Activated CD4-positive, alpha-beta T cell treated with anti-CD3 and anti-CD28 coated beads, Interleukin-2, amount 50 U/mL, for 24 hours (primary cell): Measurements from ENCODE around the gene ARHGAP8.

ENCODE experiments used
- DNase-seq, 2 donors: peaks; one replicate each; pipeline ENCODE4 v3.0.0-alpha.2; 2020; ENCODE audit warnings: low read depth in 1 of 2, low spot score in 1 of 2

ARHGAP8 gene

DNA sequence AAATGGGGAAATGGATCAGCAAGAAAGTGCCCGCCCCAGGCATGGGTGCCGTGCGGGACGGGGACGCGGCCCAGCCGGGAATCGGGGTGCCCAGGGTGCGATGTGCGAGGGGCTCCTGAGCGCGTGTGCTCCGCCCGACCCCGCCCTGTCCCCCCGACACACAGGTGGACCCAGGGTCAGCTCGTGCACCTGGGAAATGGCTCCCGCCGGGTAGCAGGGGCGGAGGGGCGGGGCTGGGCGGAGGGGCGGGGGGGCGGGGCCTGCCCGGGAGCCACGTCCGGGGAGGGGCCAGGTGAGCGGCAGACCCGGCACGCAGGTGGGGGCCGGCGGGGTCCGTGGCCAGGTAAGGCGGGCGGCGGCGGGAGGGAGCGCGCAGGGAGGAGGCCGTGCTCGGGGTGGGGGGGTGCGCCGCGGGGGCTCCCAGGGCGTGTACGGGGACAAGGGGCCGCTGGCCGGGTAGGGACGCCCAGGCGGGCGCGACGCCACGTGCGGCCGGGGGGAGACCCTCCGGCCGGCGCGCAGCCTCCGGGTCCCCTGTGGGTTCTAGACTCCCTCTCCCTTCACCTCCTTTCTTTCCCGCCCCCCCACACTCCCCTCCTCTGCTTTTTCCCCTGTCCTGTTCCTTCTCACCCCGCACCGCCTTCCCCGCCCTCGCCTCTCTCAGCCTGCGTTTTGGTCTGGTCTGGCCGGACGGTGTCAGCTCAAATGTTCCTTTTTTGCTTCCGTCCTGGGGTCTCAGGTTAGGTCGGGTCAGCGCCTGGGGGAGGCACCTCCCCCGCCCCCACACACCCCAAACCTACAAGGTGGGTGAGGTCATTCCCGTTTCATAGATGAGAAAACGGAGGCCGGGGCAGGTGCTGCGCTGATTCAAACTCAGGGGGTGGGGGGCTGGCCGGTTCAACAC, at the start of gene ARHGAP8:
Gene ARHGAP8 (plus strand): TSS at position 291 of the 904 bp plus-strand sequence. CDS start 33,953 bp downstream, outside the sequence.
- DNase-seq = no peak

DNA sequence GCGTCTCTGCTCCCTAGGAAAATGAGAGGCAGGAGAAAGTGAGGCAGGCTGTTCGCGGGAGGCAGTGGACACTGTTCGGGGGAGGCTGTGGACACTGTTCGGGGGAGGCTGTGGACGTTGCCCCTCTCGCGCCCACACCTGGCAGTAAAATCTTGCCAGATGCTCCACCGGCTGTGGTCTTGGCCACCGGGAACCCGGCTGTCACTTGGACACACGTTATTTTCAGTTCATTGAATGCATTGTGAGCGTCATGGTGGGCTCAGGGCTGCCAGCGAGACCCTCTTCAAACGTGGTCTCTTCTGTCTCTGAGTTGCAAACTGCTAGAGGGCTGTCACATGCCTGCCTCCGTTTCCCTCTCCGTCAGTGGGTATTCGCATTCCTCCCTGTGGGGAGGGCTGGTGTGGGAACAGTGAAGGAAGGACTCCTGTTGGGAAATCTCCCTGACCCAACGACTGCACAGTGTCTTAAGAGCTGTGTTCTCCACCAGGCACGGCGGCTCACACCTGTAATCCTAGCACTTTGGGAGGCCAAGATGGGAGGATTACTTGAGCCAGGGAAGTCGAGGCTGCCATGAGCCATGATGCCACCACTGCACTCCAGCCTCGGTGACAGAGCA, 49.0 kb upstream of the ARHGAP8 start:
- DNase-seq = no peak

DNA sequence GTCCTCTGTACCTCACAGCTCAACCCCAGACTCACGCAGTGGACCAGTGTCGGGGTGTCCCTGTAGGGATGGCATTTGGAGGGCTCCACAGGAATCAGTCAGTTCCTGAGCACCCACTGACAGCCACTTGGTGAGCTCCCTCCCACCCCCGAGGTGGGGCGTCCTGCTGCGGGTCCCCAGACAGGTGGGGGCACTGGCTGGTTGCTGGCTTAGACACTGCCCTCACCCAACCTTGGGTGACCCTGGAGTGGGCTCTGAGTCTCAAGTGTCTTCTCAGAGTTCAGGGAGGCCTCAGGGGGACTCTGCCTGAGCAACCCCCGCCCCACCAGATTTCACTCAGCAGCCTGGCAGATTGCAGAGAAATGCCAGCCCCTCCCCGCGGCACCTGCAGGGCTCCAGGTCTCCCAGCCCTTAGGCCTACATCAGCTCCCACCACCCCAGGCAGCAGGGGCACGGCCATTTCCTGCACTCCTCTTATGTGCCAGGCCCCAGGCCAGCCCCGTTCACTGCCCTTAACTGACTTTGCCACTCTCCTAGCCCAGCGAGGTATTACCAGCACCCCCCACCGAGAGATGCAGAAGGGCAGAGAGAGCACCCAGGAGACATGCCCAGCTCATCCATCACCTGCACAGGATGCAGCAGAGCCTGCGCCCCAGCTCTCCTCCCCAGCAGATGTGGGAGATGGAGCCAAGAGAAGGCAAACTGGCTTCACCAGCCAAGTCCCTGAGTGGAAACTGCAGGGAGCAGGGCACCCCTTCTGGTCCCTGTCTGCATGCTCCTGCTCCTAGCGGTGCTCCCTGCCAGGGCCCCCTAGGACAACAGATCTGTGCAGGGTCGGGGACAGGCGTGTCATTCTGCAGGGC, 48.0 kb upstream of the ARHGAP8 start:
- no peak for DNase-seq

DNA sequence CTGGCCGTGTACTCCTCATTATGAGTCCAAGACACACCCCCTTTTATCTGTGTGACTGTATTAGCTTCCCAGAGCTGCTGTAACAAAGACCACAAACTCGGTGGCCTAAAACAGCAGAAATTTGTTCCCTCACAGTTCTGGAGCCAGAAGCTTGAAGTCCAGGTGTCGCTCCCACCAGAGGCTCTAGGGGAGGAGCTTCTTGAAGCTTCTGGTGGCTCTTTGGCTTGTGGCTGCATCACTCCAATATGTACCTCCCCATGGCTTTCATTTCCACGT, 47.4 kb upstream of the ARHGAP8 start:
- DNase-seq = no peak

DNA sequence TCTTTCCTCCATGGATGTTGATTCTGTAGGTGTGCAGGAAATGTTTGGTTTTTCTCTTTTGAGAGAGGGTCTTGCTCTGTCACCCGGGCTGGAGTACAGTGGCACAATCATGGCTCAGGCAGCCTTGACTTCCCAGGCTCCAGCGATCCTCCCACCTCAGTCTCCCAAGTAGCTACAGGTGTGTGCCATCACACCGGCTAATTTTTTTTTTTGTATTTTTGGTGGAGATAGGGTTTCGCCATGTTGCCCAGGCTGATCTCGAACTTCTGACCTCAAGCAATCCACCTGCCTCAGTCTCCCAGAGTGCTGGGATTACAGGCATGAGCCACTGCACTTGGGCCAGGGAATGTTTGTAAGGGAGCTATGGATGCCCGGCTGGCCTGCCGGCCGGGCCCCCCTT, 45.9 kb upstream of the ARHGAP8 start:
- DNase-seq = no peak

DNA sequence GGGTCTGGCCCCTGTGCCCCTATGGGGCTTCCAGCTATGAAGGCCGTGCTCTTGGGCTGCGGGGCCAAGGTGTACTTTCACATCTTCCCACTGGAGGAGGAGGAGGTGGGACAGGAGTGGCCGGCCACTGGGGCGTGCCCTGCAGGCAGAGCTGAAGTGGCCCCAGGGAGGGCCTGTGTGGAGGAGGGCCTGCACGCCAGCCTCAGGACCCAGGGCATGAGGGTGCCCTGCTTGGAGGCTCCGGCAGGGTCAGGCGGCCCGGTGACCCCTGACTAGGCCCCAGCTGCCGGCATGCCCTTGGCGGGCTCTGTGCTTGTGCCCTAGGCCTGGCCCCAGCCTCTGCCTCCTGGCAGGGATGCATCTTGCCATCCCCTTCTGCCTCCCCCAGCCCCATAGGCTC, 45.2 kb upstream of the ARHGAP8 start:
- DNase-seq = no peak

DNA sequence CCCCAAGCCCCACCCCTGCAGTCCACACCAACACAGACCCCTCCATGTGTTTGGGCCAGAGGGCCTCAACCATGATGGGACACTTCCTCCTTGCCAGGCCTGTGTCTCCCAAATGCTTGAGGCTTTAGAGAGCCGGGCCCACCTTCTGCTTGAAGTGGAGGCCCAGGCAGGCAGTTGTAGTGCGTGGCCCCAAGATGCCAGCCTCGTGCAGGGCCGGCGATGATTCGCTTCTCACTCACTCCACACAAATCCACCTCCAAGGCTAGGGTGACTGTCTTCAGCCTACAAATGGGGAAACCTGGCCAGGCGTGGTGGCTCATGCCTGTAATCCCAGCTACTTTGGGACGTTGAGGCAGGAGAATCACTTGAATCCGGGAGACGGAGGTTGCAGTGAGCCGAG, 44.6 kb upstream of the ARHGAP8 start:
- DNase-seq = no peak

DNA sequence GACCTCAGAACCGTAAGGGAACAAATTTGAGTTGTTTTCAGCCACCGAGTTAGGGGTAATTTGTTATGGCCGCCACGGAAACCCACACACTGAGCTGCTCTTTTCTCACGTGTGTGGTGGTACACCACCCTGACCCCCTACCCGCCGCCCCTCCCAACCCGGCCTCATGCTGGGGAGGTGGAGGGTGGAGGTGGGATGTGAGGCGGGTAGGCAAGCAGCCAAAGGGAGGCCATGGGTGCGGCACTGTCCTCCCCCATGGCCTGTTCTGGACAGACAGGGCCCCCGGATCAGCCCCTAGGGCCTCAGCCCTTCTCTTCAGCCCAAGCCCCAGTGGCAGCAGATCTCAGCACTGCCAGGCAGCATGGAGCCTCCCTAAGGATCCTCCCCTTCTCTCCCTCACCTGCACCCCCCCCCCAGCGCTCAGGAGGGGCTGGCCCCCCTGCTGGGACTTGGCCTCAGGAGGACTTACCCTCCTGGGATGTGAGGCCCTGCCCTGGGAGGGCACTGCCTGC, 42.4 kb upstream of the ARHGAP8 start:
- no peak for DNase-seq

DNA sequence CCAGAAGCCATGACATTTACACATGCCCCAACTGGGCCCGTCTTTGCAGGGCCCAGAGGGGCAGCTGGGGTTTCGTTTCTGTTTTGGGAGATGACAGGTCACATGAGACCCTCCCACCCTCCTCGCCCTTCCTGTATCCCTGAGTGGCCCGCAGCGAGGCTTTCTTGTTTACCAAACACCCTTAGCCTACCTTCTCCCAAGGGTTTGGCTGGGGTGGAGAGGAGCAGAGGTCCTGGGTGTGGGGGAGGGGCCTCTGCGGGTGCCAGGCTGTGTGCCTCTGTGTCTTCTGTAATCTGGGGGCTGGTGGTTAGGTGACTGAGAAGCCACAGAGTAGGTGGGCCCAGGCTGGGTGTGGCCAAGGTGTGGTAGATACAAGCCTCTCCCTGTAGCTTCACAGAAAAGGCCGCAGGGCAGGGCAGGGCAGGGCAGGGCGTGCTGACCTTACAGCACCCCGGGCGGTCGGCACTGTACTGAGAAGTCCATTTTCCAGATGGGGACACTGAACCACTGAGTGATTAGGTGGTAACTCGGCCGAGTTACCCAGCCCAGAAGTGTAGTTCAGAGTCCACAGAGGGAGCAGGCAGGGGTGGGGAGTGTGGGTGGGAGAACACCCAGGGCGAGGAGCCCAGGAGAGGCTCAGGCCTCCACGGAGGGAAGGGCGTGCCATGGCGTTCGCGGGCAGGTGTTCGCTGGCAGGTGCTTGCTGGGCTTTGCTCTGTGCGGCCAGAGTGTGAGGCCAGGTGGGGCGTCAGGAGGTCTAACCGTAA, 41.7 kb upstream of the ARHGAP8 start:
- no peak for DNase-seq

DNA sequence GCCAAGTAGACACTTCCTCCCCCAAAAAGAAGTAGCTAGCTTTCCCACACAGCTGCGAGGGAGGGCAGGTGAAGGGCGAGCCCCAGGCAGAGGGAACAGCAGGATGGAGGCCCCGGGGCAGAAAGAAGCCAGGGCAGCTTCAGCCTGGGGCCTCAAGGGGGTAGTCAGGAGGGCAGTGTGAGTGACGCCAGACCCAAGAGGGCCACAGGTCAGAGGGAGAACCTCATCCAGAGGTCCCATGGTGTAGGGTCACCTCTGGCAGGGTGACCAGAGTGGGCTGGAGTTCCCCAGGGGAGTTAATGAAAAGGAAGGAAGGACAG, 41.2 kb upstream of the ARHGAP8 start:
- DNase-seq = no peak

DNA sequence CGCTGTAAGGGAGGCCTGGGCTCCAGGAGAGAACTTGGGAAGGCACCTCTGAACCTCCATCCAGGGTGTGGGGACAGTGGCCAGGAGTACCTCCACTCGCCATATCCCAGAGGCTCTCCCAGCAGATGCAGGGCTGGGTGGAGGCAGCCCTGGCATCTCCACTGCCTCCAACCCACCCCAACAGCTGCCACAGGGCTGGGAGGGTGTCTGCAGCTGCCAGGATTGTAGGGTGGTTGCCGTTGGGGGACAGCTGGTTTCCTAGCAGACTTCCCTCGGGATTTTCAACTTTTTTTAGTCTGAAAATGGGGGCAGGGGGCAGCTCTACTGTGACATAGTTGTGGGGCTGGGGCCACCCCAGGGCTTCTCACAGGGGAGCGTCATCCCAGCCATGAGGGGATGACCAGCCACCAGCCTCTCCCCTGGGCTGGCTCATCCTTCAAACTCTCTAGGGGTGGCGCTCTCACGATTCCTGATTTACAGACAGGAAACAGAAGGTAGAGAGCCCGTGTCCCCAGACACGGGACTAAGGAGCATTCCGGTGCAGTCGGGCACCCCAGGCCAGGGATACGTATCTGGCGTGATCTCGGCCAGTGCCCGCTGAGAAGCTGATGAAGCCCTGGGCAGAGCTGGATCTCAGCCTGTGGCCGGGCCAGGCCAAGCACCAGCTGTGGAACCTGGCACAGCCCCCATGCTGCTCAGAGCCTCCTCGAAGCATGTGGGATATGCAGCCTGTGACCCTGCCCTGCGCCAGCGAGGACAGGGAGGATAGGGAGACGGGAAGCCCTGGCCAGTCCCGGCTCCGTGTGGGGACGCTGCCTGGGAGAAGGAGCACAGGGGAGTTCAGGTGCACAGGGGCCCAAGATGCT, 40.5 kb upstream of the ARHGAP8 start:
- no peak for DNase-seq

DNA sequence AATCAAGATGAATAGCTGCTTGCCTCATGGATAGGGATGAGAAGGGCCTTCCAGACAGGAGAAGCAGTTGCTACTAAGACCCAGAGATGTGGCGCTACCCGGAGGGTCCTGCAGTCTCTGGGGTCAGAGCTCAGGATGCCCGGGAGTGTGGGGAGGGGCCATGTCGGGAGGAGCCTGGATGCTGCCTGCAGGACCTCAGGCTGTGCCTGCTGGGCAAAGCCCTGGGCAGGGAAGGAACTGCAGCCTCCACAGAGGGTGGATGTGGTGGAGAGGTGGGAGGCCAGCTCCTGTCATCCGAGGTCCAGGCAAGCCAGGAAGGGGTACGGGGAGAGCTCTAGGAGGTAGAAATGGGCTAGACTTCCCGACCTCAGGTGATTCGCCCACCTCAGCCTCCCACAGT, 39.4 kb upstream of the ARHGAP8 start:
- no peak for DNase-seq

DNA sequence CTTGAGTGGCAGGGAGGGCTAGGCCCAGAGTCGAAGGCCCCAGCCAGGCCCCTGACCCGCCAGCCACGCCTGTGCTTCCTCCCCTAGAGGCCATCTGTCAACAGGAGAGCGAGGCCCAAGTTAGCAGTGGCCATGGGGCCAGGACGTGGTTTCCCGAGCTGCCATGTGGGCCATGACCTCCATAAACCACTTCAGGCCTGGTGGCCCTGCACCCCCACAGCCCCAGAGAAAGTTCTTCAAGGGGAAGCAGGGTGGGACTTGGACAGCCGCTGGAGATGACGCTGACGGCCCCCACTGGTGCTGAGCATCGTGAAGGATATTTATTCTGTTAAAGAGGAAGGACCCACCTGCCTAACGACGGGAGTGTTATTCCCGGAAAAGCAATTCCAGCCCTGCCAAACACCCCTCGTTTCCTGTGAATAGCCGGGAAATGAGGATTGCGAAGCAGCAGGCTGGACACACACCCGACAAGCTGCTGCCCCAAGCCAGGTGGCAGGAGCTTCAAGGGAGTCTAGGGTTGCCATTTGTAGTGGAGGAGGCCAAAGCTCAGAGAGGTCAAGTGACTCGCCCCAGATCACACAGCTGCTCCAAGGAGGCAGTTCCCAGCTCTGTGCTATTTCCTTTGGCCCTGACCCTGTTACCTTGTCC, 37.5 kb upstream of the ARHGAP8 start:
- DNase-seq = no peak

DNA sequence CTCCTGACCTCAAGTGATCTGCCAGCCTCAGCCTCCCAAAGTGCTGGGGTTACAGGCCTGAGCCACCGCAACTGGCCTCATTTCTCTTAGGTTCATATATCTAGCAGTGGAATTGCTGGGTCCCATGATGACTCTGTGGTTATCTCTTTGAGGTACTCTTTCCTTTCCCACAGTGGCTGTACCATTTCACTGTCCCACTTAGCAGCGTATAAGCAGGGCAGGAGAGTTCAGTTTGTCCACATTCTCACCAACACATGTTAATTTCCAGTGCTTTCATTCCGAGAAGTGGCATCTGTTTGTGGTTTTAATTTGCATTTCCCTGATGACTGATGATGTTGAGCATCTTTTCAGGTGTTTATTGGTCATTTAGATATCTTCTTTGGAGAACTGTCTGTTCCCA, 34.0 kb upstream of the ARHGAP8 start:
- no peak for DNase-seq

DNA sequence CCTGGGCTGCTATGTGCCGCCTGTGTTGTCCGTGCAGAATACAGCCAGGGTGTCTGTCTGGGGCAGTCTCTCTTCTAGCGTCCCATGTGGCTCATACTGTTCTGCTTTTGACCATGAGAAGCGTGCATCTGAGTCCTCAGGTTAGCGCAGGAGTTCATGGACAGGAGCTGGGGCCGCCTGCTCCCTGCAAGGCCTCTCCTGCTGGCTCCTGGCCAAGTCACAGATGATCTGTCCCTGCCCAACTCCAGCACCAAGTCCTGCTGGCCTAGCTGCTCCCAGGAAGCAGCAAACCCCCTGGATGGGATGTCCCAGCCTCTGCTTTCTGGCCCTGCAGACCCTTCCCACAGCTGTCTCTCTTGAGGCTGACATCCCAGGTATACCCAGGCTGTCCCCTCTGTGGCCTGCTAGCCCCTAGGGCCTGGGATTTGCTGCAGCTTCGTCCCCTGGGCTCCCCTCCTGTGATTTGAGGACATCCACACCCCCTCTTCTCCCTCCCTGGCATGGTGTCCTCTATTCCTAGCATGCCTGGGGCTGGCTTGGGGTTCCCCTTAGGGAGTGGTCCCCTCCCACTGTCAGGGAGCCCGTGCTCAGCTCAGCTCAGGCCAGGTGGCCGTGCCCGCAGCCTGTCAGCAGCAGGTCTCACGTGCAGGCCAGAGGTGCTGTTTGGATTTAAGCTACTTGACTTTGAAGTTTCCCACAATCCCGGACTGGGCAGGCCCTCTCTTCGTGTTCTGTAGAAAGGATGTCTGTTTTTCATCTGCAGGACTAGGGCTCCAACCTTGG, 32.6 kb upstream of the ARHGAP8 start:
- no peak for DNase-seq

DNA sequence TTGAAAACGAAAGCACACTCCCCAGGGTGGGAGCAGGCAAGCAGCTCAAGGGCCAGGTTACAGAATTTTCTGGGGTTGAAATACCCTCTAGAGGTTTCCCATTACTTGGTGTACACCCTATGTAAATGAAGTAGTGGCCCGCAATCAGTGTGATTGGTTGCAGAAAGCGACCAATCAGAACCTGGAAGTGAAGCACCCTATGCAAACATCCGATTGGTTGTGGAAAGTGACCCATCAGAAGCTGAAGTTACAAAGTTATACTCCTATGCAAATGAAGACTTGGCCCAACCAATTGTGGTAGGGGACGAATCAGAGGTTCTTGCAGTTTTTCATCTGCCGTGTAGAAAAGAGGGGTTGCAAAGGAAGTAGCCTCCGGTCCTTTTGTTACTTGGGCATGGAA, 31.2 kb upstream of the ARHGAP8 start:
- no peak for DNase-seq

DNA sequence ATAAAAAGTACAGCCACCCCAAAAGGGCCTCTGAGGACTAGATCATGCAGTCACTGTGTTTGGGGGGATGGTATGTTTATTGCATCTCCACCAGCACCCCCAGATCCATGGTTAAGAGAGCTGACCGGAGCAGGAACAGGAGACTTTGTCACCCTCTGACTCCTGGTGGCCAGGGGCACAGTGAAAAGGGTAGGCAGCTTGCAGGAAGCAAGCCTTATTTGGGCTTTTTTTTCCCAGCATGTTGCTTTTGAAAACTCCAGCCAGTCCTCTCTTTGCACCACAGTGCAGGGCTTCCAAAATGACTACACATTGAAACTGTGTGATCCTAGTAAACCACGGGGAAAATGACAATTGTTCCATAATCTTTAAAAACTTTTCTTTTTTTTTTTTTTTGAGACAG, 29.8 kb upstream of the ARHGAP8 start:
- DNase-seq = no peak

DNA sequence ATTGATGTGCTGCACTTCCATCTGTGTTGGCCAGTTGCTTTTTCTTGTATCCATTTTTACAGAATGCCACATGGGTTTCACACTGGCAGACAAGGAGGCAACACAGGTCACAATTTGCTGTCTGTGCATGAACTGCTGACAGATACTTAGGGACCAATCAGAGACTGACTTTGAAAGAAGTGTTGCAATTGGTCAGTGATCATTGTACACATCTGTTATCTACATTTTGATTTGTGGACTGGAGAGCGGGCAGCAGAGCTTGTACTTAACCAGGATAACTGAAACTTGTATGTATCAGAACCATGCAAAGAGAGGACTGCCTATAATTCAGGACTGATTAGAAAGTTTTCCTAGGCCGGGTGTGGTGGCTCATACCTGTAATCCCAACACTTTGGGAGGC, 28.6 kb upstream of the ARHGAP8 start:
- no peak for DNase-seq

DNA sequence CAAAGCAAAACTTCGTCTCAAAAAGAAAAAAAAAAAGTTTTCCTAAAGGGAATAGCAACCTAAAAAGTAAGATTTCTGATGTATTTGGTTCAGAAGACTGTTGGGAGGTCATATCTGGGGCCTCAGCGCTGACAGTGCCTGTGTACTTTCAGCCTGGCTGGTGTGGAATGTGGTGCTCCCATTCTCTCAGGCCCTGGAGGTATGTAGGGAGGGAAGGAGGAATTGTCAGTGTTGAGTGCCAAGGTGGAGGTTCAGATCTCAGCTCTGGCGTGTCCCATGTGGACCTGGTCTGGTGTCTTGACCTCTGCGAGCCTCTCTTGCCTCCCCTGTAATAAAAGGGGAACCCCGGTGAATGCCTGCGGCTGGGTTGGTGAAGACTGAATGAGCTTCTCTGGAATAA, 28.0 kb upstream of the ARHGAP8 start:
- no peak for DNase-seq
